GM12874 (cell line): ENCODE data around the gene GSS.

Source experiments
- CTCF ChIP-seq: IDR thresholded peaks from 2 replicates; pipeline ENCODE4 v1.5.1; 2011; ENCODE audit warnings: low read depth, mild to moderate bottlenecking, control low read depth, low read length, moderate library complexity; ENCODE audit not compliant: insufficient read depth

The GSS gene

DNA sequence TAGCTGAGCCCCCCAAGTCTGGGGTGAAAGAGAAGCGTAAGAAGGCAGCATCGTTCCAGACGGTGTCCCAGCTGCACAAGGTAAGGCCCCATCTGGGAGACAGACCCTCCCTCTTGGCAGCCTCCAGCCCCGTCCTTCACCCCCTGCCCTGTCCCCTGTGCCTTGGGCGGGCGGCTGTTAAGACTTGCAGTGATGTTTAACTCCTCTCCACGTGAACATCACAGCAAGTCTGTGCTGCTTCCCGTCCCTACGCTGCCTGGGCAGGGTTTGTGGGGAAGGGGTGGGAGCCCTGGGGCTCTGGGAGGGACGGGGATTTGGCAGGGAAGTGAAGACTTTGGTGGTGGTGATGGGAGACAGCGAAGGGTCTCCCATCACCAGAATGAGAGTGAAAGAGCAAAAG, 34.6 kb upstream of the GSS start:
- no peak for TF ChIP-seq CTCF

DNA sequence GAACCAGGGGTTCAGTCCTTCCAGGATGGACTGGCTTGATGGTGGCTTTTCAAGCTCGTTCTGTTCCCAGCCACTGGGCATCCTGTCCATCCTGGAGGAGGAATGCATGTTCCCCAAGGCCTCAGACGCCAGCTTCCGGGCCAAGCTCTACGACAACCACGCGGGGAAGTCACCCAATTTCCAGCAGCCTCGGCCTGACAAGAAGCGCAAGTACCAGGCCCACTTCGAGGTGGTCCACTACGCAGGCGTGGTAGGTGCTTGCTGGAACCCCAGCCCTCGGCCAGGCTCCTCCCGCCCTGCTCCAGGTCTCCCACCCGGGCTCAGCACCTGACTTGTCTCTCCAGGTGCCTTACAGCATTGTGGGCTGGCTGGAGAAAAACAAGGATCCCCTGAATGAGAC, 34.1 kb upstream of the GSS start:
- TF ChIP-seq CTCF: no peak

DNA sequence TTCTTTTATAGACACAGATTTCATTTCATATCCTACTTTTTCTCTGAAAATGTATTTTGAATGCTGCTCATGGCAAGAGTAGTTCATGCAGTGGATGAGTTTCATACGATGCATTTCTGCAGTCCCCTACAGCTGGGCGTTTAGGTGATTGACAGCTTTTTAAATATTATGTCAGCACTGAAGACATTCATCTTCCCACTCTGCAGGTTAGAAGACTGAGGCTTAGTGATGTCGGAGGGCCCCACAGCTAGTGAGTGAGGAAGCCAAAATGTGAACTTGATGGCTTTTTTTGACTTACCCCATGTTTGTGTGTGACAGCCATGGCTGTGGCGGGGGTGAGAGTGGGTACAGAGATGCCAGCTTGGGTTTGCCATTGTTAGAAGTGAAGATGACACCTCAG, 33.5 kb upstream of the GSS start:
- TF ChIP-seq CTCF: no peak

- TF ChIP-seq CTCF: no peak
These were observed 32.6 kb upstream of the GSS start for GRCh38 chr20:34988191-34988540.

DNA sequence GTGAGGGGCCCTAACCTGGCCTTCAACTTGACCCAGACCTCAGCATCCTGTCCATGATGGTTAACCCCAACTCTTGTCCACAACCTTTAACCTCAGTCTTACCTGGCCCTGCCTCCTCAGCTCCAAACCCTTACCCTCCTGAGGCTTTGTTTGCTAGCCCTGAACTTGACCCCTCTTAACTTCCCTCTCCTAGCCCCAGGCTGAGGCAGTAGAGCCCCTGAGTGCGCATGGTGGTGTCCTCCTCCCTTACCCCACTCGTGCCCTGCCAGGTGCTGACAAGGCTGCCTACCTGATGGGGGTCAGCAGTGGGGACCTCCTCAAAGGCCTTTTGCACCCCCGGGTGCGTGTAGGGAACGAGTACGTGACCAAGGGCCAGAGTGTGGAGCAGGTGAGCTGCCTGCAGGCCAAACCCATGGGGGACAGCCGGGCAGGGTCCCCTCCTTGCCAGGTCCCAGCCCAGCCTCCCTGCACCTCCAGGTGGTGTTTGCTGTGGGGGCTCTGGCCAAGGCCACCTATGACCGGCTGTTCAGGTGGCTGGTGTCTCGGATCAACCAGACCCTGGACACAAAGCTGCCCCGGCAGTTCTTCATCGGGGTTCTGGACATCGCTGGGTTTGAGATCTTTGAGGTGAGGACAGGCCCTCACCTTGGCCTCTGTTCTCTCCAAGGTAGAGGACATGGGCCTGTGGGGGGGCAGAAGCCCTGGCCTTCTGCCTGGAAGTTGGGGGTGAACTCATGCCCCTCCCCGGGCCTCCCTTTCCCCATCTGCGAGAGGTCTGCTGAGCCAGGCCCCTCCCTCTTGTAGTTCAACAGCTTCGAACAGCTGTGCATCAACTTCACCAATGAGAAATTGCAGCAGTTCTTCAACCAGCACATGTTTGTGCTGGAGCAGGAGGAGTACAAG, 31.9 kb upstream of the GSS start:
- no peak for TF ChIP-seq CTCF

DNA sequence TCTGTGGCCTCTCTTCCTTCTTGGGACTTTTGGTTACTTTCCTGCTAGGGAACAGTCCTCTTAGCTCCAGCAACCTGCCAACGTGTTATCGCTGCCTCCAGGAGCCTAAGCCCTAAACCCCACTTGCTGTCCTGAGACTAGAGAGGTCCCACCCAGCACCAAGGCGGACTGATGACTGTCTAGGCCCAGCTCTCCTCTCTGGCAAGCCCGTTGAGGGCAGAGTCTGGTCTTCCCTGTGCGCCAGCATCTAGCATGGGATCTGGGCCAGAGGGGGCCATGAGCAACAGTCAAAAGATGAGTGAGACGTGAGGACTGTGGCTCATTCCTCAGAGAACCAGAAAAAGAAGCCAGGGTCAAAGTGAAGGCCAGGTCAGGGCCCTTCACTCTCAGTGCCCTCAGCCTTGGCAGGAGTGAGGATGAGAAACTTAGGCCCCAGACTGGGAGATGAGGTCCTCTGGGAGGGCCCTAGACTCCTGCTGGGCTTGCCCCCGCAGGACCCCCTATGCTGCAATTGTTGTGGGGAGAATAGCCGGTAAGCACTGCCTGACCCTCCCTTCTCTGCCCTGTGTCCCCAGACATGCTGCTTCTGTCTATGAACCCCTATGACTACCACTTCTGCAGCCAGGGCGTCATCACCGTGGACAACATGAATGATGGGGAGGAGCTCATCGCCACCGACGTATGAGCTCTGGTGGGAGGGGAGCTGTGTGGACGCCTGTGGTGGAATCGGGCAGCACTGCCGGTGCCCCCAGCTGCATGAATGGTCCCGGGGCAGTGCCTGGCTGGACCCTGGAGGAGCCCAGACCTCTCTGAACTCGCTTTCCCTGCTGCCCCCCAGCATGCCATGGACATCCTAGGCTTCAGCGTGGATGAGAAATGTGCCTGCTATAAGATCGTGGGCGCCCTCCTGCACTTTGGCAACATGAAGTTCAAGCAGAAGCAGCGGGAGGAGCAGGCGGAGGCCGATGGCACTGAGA, 31.0 kb upstream of the GSS start:
- no peak for TF ChIP-seq CTCF
